Neural progenitor cell (in vitro differentiated cells): ENCODE results near the gene BRD3OS.

Experiments
- CTCF ChIP-seq: fragments of 200-600 bp; sonication (generic); IDR thresholded peaks from 2 replicates; pipeline ENCODE4 v1.5.1; 2017; ENCODE audit warnings: antibody characterized with exemption, mild to moderate bottlenecking
- EZH2 ChIP-seq: fragments of 200-600 bp; sonication (generic); IDR thresholded peaks from 2 replicates; pipeline ENCODE4 v1.6.1; 2017; ENCODE audit warnings: antibody characterized with exemption, mild to moderate bottlenecking, moderate library complexity
- EZH2phosphoT487 ChIP-seq: fragments of 200-600 bp; sonication (generic); IDR thresholded peaks from 2 replicates; pipeline ENCODE4 v1.6.1; 2017; ENCODE audit warnings: antibody characterized with exemption

GRCh38 chr9:133986774-133987445 lies 38.4 kb upstream of the BRD3OS start:
- TF ChIP-seq CTCF (no peak), EZH2phosphoT487 (no peak), EZH2 (no peak)
